GM18507 (cell line): Measurements from ENCODE around the gene ETS2.

Experiments used
- DNase-seq: peaks from one replicate; pipeline ENCODE4 v3.0.0; 2011; ENCODE audit warnings: low read depth; ENCODE audit not compliant: insufficient read length; ENCODE audit errors: extremely low spot score
- FAIRE-seq: peaks from 2 replicates; lab custom pipeline; 2011; peaks lifted over from hg19 to GRCh38; lab: Jason Lieb, UNC

Gene ETS2

DNA sequence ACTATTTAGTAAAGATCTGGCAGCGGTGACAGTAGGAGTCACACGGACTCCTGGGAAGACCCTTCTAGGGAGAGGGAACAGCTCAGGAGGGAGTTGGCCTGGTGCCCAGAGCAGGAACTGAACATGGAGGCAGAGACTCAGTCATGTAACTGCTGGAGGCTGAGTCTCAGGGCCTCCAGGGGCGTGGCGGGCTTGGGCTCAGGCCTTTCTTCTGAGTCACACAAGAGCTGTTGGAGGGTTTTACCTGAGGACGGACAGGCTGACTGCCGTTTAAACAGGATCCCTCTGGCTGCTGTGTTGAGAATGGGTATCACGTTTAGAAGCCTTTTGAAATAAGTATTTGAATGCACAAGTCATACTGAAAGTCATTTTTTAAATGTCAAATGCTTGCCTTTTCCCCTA, 7.2 kb upstream of the ETS2 start:
- DNase-seq (no peak), FAIRE-seq (no peak)

GRCh38 chr21:38800046-38800758, 5.5 kb upstream of the ETS2 start:
- no peak for FAIRE-seq

DNA sequence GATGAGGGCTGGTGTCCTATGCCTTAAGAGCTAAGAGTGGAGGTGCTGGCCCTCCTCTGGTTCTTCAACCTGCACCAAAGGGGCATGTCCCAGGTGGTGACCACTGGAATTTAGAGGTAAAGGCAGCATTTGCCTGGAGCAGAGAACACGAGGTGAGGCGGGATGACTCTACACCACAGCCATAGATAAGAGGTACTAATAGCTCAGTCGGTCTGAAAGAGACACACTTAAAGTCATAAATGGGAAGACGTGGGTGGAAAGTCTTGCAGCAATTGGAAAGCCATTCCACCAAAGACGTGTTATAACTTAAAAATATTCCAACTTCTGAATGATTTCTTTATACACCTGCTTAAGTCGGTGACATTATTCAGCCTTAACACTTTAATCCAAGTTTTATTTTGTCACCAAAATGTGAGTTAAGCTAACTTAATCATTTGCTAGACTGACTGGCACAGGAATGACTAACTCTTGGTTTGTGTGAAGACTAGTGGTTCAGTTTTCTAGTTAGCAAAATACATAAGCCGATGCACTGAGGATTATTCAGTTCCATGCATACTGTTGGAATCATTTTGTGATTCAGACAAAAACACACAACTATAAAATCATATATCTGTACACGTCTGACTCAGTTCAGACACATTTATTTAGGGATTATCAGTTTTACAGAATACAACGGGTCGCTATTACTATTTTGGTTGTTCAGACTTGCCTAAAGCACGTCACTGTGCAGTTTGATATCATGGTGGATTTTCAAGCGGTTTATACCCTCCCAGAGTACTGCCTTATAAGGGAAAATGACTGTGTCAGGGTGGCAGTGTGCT, 4.6 kb upstream of the ETS2 start:
- DNase-seq (no peak), FAIRE-seq (no peak)

More at GRCh38 chr21:38800046-38800758, 5.5 kb upstream of the ETS2 start:
- DNase-seq, result no peak

- DNase-seq (no peak), FAIRE-seq (no peak)
Measured at GRCh38 chr21:38802050-38803026, 3.4 kb upstream of the ETS2 start.

DNA sequence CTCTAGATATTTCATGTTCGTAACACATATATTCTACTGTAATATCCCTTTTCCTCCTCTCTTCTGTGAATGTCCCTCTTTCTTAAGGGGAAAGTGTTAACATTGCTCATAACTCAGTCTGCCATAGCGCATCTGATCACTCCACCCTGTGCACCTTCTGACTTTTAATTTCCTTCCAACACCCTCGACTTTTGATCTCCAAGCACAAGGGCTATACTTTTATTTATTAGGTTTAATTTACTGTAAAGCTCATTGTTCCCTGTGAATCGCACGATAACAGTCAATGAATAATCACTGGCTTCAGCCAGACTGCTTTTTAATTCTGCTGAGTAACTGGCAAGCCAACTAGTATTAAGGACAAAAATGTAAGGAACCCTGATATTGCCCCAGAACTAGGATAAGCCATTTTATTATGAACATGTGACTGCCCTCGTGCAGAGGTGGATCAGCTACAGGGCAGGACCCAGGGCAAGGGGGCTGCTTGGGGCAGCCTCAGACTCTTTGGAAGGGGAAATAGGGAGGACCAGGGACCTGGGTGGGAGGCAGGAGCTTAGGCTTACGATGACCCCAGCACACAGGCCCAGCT, 2.6 kb upstream of the ETS2 start:
- FAIRE-seq, result no peak
- no peak for DNase-seq

DNA sequence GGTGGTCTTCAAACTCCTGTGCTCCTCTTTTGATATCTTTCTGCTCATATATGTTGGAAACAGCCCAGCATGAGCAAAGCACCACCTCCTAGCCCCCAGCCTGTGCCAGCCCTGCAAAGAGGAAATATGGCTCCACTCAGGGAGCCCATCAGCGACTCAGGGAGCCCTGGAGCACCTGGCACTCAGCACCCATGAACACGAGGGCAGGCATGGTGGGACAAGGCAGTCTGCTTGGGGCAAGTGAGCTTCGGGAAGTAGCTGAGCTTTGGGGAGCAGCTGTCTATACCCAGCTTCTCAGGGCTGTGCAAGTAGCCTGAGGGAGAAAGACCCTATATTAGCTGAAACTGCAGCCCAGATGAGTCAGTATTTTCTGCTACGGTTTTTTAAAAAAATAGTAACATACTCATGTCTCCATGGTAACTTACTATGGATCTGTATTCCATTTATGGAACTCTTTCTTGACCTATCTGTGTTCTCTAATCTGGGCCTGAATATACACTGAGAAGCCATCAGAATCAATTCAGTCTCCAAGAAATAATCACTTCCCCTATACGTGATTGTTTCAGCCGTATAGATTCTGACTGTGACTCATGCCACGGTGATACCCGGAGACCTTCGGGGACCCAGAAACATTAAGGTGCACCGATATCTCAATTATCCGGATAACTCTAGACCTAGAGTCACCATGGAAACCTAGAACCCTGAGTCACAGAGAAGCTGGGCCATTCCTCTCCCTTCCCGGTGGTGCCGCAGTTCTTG, 1.5 kb upstream of the ETS2 start:
- DNase-seq, result no peak
- no peak for FAIRE-seq

DNA sequence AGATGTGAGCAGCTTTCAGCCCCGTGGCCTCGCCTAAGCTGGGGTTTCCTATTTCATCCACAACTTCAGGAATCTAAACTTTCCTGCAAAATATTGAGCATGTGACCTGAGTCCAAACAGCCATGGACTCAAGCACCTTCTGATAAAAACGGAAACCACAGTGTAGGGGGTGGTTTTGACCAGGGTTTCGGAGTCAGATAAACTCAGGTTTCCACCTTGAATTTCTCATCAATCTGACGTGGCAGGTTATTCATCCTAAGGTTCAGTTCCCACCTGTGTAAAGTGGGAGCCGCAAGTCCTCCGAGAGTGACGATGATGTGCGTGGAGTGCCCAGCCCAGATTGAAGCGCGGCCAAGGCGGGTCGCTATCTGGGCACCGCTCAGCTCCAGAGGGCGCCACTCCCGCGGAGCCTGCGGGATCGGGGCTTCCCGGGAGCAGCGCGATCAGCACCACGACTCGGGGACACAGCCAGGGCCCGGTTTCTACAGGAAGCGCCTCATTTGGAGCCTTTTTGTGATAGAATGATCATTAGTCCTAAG, 871 bp upstream of the ETS2 start:
- DNase-seq, result no peak
- no peak for FAIRE-seq

- DNase-seq (no peak), FAIRE-seq (no peak)
Measured at GRCh38 chr21:38806153-38806941, 618 bp downstream of the ETS2 start.

- DNase-seq (no peak), FAIRE-seq (no peak)
Measured at GRCh38 chr21:38806942-38807284, 1.2 kb downstream of the ETS2 start.

DNA sequence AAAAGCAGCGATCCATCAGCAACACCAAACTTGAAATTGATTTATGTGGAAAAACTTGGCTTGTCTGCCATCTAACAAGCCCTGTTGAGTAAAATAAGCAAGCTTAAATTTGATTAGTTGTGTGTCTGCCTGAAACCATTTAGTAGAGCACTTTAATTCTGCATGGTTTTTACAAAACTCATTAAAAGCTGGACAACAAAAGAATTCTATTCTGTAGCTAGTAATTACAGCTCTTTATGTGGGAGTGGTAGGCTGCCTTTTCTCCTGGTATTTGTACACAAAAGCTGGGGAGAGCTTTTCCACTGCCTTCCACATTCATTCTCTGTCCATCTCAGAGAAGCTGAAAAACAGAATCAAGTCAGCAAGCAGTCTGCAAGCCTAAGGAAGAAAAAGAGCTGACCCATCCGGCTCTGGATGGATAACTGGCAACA, 1.7 kb downstream of the ETS2 start:
- DNase-seq (no peak), FAIRE-seq (no peak)

GRCh38 chr21:38807986-38808385, 2.3 kb downstream of the ETS2 start:
- DNase-seq, result no peak
- FAIRE-seq, result no peak

DNA sequence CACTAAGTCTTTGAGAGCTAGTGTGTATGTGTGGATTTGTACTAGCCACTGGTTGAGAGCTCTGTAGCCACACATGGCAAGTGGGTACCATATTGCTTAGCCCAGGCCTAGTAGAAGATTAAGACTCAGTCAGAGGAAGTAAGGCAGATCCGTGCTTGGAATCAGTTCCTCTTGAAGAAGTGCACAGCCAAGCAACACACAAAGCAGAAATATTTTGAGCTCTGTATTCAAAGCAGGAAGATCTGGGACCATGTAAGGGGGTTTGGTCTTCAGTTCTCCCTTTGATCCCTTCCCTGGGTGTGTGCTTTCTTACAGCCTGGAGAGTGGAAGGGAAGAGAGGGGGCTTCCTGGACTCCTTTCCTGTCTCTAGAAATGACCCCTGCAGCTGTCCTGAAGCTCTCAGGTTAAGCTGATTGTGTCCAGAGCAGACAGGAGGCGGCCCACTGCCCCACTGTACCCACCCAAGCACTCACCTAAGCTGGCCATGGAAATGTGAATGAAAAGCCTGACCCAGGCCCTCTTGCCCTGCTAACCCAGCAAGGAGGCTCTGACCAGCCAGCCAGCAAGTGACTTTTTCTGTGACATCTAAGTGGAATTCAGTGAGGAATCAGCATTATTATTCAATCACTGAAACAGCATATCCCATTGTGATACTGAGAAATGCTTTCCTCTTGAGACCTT, 3.6 kb downstream of the ETS2 start:
- DNase-seq, result no peak
- no peak for FAIRE-seq

GRCh38 chr21:38810034-38810825, 4.5 kb downstream of the ETS2 start:
- DNase-seq, result no peak

GRCh38 chr21:38810826-38811164, 5.1 kb downstream of the ETS2 start:
- no peak for DNase-seq
- no peak for FAIRE-seq

More at GRCh38 chr21:38810034-38810825, 4.5 kb downstream of the ETS2 start:
- FAIRE-seq, result no peak

- DNase-seq (no peak), FAIRE-seq (no peak)
Measured at GRCh38 chr21:38811257-38811656, 5.5 kb downstream of the ETS2 start.

DNA sequence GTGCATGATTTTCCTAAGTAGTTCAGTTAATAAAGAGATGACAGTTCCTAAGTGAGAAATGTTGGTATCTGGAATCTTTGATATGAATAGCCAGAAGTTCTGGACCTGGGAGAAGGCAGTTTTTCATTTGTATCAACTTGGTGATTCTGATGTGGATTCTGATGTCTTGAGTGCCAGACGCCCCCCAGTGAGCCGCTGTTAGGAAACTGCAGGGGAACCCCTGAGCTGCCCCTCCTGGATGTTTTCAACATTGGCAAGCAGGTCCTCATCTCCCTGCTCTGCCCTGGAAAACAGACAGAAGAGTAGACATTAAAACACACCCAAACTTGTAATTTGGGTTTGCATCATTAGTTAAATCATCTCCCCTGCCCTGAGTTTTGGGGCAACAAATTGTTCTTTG, 7.4 kb downstream of the ETS2 start:
- no peak for FAIRE-seq
- no peak for DNase-seq

DNA sequence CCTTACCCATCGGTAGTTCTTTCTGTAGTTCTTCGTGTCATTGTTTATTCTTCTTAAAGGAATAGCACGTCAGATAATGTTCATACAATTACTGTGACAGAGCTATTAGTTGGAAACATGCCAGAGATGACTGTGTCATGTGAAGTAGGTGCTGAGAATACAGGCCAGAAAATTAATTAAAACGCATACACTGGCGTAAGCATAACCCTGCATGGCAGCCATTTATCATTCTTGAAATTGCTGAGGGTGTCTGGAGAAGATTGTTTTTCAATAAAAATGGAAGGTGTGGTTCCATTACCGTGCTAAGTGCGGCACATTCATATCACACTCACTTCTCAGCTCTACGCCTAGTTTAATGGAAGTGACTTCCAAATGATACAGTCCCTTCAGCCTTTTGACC, 7.8 kb downstream of the ETS2 start:
- DNase-seq (no peak), FAIRE-seq (no peak)
